Hepatocyte (in vitro differentiated cells): ENCODE results near the gene PRTFDC1. TPM values are rescaled to one million over a fixed set of nuclear protein-coding genes. Genes with fewer than 3 reads are reported as not detected.

Experiments used
- DNase-seq: peaks from one replicate; pipeline ENCODE4 v3.0.0-alpha.2; 2016; ENCODE audit warnings: low spot score
- H2AFZ ChIP-seq: fragments of 200-600 bp; sonication (generic); 2 replicates; pipeline ENCODE4 v1.6.0; 2016; ENCODE audit warnings: antibody characterized with exemption, mild to moderate bottlenecking
- H3K27ac ChIP-seq: fragments of 200-600 bp; sonication (generic); 2 replicates; pipeline ENCODE4 v1.5.1; 2016; ENCODE audit warnings: mild to moderate bottlenecking
- H3K27me3 ChIP-seq: fragments of 200-600 bp; sonication (generic); 2 replicates; pipeline ENCODE4 v1.6.1; 2016
- H3K36me3 ChIP-seq: fragments of 200-600 bp; sonication (generic); replicated peaks from 2 replicates; pipeline ENCODE4 v1.5.1; 2016; ENCODE audit warnings: low read depth; ENCODE audit not compliant: insufficient read depth
- H3K4me1 ChIP-seq: fragments of 200-600 bp; sonication (generic); 2 replicates; pipeline ENCODE4 v1.5.1; 2016; ENCODE audit warnings: mild to moderate bottlenecking, moderate library complexity; ENCODE audit not compliant: insufficient read depth
- H3K4me2 ChIP-seq: fragments of 200-600 bp; sonication (generic); 2 replicates; pipeline ENCODE4 v1.6.0; 2016
- H3K4me3 ChIP-seq: fragments of 200-600 bp; sonication (generic); 2 replicates; pipeline ENCODE4 v1.5.1; 2016; ENCODE audit warnings: mild to moderate bottlenecking
- H3K79me2 ChIP-seq: fragments of 200-600 bp; sonication (generic); 2 replicates; pipeline ENCODE4 v1.6.0; 2017; ENCODE audit warnings: mild to moderate bottlenecking
- H3K9me2 ChIP-seq: fragments of 200-600 bp; sonication (generic); replicated peaks from 2 replicates; pipeline ENCODE4 v1.6.0; 2017; ENCODE audit warnings: mild to moderate bottlenecking; ENCODE audit not compliant: insufficient read depth
- H3K9me3 ChIP-seq: fragments of 200-600 bp; sonication (generic); 2 replicates; pipeline ENCODE4 v1.5.1; 2016; ENCODE audit warnings: low read depth, mild to moderate bottlenecking
- H4K20me1 ChIP-seq: fragments of 200-600 bp; sonication (generic); 2 replicates; pipeline ENCODE4 v1.6.0; 2016; ENCODE audit warnings: mild to moderate bottlenecking; ENCODE audit not compliant: insufficient read depth, poor library complexity, severe bottlenecking
- EZH2 ChIP-seq: fragments of 200-600 bp; sonication (generic); IDR thresholded peaks from 2 replicates; pipeline ENCODE4 v1.6.1; 2016; ENCODE audit warnings: antibody characterized with exemption, mild to moderate bottlenecking, borderline replicate concordance
- EZH2phosphoT487 ChIP-seq: fragments of 200-600 bp; sonication (generic); IDR thresholded peaks from one replicate; pipeline ENCODE4 v1.6.1; 2018; ENCODE audit warnings: antibody characterized with exemption, mild to moderate bottlenecking, low read depth, moderate library complexity; ENCODE audit not compliant: unreplicated experiment, severe bottlenecking
- WGBS: methylation state at CpG from one replicate; pipeline ENCODE4 v1.1.6; 2016; ENCODE audit warnings: low lambda C conversion rate; ENCODE audit errors: missing lambda C conversion rate; 5-methylcytosine and 5-hydroxymethylcytosine counted together
- polyA plus RNA-seq: library from polyadenylated mRNA; unstranded; fragments of >200 nt; fragmentation: Nextera tagmentation; extraction: Ambion mirVana; gene quantifications from 2 replicates; pipeline ENCODE4 v1.2.1, GENCODE V29; 2016
- total RNA-seq: library from RNA; depleted of rRNA; stranded (reverse); fragments of >200 nt; gene quantifications from 2 replicates; pipeline ENCODE4 v1.2.3, GENCODE V29; 2014
- TF ChIP-seq, protein P1 (sequence below): fragments of 200-600 bp; sonication (generic); IDR thresholded peaks from 2 replicates; pipeline ENCODE4 v1.5.1; 2016; ENCODE audit warnings: antibody characterized with exemption, mild to moderate bottlenecking; ENCODE audit not compliant: poor library complexity

Gene PRTFDC1
- total and polyA plus RNA-seq, 2 experiments from 2014 or later = 6.4 to 14.7 TPM

DNA sequence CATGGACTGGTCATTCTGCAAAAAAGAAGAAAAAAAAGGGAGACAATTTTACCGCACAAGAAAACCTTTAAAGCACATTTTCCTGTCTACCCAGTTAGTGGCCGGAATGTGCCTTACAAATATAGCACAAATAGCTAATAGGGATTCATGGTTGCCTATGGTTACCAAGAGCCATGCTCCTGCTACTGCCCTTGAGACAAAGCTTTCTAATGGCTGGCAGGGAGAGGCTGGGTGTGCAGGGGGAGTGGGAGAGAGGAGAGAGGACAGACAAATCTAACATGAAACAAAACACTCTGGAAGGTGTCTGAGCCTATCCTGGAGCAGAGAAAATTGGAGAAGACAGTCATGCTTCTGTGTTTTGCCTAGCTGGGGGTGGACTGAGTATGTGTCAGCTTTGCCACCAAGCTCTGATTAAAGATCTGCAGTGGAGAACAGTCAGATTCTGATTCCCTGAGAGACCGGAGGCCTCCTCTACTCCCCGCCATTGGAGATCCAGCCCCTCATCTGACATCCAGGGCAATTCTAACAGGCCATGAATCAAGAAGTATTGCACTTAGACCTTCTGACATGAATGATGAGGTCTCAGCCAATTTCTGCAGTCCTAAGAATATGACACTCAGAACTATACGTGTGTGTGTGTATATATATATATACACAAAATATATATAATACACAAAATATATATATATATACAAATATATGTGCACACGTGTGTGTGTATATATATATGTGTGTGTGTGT is 80.2 kb downstream of the PRTFDC1 start:
- Histone ChIP-seq H3K4me2 (no peak overlapping the region), H3K4me1 (no peaks in the 10 kb centered on the region), H3K9me3 (no peaks in the 10 kb centered on the region), H3K27ac (no peak overlapping the region), H2AFZ (no peak overlapping the region), H3K36me3 (no peaks in the 10 kb centered on the region), H3K27me3 (no peaks in the 10 kb centered on the region), H3K9me2 (no peaks in the 10 kb centered on the region), H3K79me2 (no peaks in the 10 kb centered on the region), H4K20me1 (no peaks in the 10 kb centered on the region), H3K4me3 (no peak overlapping the region)
- 82% methylated on average over 6 of the region's 6 CpGs for WGBS
- no peak for TF ChIP-seq EZH2phosphoT487
- TF ChIP-seq EZH2 = no peak
- TF ChIP-seq, protein P1, sequence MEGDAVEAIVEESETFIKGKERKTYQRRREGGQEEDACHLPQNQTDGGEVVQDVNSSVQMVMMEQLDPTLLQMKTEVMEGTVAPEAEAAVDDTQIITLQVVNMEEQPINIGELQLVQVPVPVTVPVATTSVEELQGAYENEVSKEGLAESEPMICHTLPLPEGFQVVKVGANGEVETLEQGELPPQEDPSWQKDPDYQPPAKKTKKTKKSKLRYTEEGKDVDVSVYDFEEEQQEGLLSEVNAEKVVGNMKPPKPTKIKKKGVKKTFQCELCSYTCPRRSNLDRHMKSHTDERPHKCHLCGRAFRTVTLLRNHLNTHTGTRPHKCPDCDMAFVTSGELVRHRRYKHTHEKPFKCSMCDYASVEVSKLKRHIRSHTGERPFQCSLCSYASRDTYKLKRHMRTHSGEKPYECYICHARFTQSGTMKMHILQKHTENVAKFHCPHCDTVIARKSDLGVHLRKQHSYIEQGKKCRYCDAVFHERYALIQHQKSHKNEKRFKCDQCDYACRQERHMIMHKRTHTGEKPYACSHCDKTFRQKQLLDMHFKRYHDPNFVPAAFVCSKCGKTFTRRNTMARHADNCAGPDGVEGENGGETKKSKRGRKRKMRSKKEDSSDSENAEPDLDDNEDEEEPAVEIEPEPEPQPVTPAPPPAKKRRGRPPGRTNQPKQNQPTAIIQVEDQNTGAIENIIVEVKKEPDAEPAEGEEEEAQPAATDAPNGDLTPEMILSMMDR = no peak
- no peak for DNase-seq

DNA sequence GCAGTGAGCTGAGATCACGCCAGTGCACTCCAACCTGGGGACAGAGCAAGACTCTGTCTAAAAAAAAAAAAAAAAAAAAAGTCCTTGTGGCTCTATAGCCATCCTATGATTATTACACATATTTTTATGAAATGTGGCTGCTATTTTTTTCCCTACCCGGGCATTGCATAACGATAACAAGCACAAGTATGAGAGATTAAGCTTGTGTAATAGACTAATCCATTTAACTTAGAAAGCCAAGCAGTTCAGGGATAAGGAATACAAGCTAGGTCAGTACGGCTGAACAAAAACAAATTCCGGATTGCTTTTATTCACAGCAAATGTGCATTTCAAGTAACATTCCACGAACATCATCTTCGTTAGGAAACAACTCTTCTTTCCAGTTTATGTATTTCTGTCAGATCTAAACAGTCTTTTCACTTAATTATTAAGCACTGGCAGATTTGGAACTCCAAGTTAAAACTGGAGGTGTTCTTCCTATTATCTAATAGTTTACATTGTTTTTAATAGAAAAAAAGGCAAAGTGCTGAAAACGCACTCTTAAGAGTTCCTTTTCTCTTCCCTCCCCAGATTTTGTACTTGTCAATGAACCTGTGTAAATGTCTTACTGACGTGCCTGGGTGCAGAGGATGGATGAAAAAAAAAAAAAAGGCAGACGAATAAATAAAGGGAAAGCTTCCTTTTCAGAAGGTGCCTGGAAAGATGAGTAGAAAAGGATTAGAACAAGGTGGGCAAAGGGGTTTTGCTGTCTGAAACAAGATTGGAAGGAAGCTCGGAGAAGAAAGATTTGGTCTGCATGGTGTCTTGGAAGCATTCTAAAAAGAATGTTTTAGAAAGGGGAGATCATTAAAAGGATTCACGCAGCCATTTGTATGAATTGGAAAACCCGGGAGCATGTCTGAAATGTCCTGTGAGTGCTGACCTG is 81.1 kb downstream of the PRTFDC1 start:
- Histone ChIP-seq H3K27ac (no peak overlapping the region), H3K9me3 (no peaks in the 10 kb centered on the region), H3K36me3 (no peaks in the 10 kb centered on the region), H3K4me2 (no peak overlapping the region), H3K9me2 (no peaks in the 10 kb centered on the region), H4K20me1 (no peaks in the 10 kb centered on the region), H3K4me3 (no peak overlapping the region), H2AFZ (no peak overlapping the region), H3K4me1 (no peaks in the 10 kb centered on the region), H3K79me2 (no peaks in the 10 kb centered on the region), H3K27me3 (no peaks in the 10 kb centered on the region)
- no peak for TF ChIP-seq EZH2
- no peak for TF ChIP-seq EZH2phosphoT487
- TF ChIP-seq, protein P1 = no peak
- 86% methylated on average over 13 of the region's 13 CpGs for WGBS
- DNase-seq = no peak

DNA sequence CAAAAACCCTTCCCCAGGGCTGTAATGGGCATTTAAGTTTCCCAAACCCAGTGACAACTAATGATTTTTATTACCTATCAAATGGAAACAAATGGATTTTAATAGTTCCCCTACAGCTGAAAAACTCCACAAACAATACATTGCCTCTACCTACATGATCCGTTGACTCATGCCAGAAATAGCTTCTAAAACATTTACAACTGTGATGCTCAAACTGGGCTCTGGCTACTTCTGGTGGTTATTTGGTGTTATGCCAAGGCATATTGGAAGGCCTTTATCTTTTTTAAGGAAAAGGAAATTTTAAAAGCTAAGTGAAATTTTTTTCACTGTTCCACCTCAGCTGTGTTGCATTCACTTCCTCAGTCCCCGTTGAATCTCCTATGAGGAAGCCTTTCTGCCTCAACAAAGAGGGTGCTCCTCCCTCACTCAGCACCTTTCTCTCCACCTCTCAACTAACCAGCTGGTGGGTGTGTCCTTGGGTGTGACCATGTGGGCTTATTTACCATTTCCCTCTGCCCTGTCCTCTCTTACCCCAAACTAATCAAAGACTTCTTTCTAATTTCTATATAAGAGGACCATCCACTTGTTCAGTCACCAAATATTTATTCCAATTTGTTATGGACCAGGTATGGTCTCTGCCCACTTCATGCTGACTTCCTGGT is 82.9 kb downstream of the PRTFDC1 start:
- no peaks in the 10 kb centered on the region for H3K36me3 ChIP-seq
- H3K4me2 ChIP-seq = no peak overlapping the region
- H3K4me1 ChIP-seq = no peaks in the 10 kb centered on the region
- H3K4me3 ChIP-seq = no peak overlapping the region
- H2AFZ ChIP-seq = no peak overlapping the region
- TF ChIP-seq EZH2 = no peak
- TF ChIP-seq, protein P1 = no peak
- no peak for TF ChIP-seq EZH2phosphoT487
- no peaks in the 10 kb centered on the region for H3K27me3 ChIP-seq
- H3K9me2 ChIP-seq = no peaks in the 10 kb centered on the region
- H3K27ac ChIP-seq = no peak overlapping the region
- no peaks in the 10 kb centered on the region for H4K20me1 ChIP-seq
- H3K9me3 ChIP-seq = no peaks in the 10 kb centered on the region
- WGBS = 65% methylated on average over 2 of the region's 2 CpGs
- no peaks in the 10 kb centered on the region for H3K79me2 ChIP-seq
- no peak for DNase-seq
